Measurements from ENCODE around the gene SEMA5B. TPM values are rescaled to one million over a fixed set of nuclear protein-coding genes. Genes with fewer than 3 reads are reported as not detected.

SEMA5B gene
- total RNA-seq, 2 experiments from 2014 or later: 0.22 TPM; not detected in 1

- ChIA-PET POLR2A (no interaction called here), CTCF (no interaction called here)
- Histone ChIP-seq H3K27ac (ENCODE audit: low read depth in 1 of 2, low read length in 2 of 2) (no peak overlapping the region), H3K36me3 (ENCODE audit: insufficient read depth, low read length) (no peaks in the 10 kb centered on the region), H3K4me1 (ENCODE audit: insufficient read depth, low read length) (peaks cover 12% of the 10 kb centered on the region), H3K4me3 (ENCODE audit: low read length) (no peak overlapping the region), H3K27me3 (ENCODE audit: control insufficient read depth in 1 of 2, insufficient read depth in 2 of 2, low read length in 2 of 2) (peaks cover 49 to 66% of the 10 kb centered on the region in 2 experiments), H3K9me3 (ENCODE audit: control insufficient read depth in 1 of 2, insufficient read depth in 1 of 2, low read length in 2 of 2) (peaks cover 0 to 3% of the 10 kb centered on the region in 2 experiments)
- DNase-seq (no peak), ATAC-seq (ENCODE audit: poor library complexity) (no peak)
- no peak for TF ChIP-seq CTCF (IDR thresholded peaks at IDR 0.05)
- peaks cover 6% of the 10 kb centered on the region for H3K4me1 Mint-ChIP-seq (ENCODE audit: low read depth)
- intact Hi-C loops (cut with DNase I, micrococcal nuclease): loop anchor here in 1 of 2 experiments (10.0 kb wide), 1 partner anchor 223 kb away; no protein-coding TSS in a partner anchor
- H3K9me3 Mint-ChIP-seq: no peaks in the 10 kb centered on the region
- no peaks in the 10 kb centered on the region for H3K36me3 Mint-ChIP-seq (ENCODE audit: low read depth)
- peaks cover 53% of the 10 kb centered on the region for H3K27me3 Mint-ChIP-seq
- no peak overlapping the region for H3K4me3 Mint-ChIP-seq
- no peak overlapping the region for H3K27ac Mint-ChIP-seq
Measured at GRCh38 chr3:123032057-123032456, 4.5 kb upstream of the SEMA5B start.

GRCh38 chr3:123031051-123031450 is 3.5 kb upstream of the SEMA5B start:
- ATAC-seq (ENCODE audit: poor library complexity) (no peak), DNase-seq (no peak)
- peaks cover 52 to 74% of the 10 kb centered on the region in 2 experiments for H3K27me3 ChIP-seq (ENCODE audit: control insufficient read depth in 1 of 2, insufficient read depth in 2 of 2, low read length in 2 of 2)
- Mint-ChIP-seq H3K4me3 (no peak overlapping the region), H3K4me1 (ENCODE audit: low read depth) (peaks cover 8% of the 10 kb centered on the region), H3K27me3 (peaks cover 53% of the 10 kb centered on the region), H3K36me3 (ENCODE audit: low read depth) (no peaks in the 10 kb centered on the region), H3K9me3 (no peaks in the 10 kb centered on the region), H3K27ac (no peak overlapping the region)
- no peak overlapping the region for H3K4me3 ChIP-seq (ENCODE audit: low read length)
- CTCF ChIA-PET: no interaction called here
- TF ChIP-seq CTCF (IDR thresholded peaks at IDR 0.05): no peak
- intact Hi-C loops (cut with DNase I, micrococcal nuclease): loop anchor here in 1 of 2 experiments (10.0 kb wide), 1 partner anchor 224 kb away; no protein-coding TSS in a partner anchor
- H3K4me1 ChIP-seq (ENCODE audit: insufficient read depth, low read length): peaks cover 22% of the 10 kb centered on the region
- H3K27ac ChIP-seq (ENCODE audit: low read depth in 1 of 2, low read length in 2 of 2): no peak overlapping the region
- POLR2A ChIA-PET: no interaction called here
- no peaks in the 10 kb centered on the region for H3K36me3 ChIP-seq (ENCODE audit: insufficient read depth, low read length)
- peaks cover 0 to 9% of the 10 kb centered on the region in 2 experiments for H3K9me3 ChIP-seq (ENCODE audit: control insufficient read depth in 1 of 2, insufficient read depth in 1 of 2, low read length in 2 of 2)

GRCh38 chr3:123028233-123028828 is 768 bp upstream of the SEMA5B start:
- CTCF ChIA-PET: no interaction called here
- peak overlapping the region; percentile 58 for H3K4me3 ChIP-seq (ENCODE audit: low read length)
- DNase-seq: peak in 5 of 14 experiments; percentile 5 to 55 (median 46)
- H3K9me3 Mint-ChIP-seq: no peaks in the 10 kb centered on the region
- peak; percentile 43 for TF ChIP-seq CTCF (IDR thresholded peaks at IDR 0.05)
- no peaks in the 10 kb centered on the region for H3K36me3 Mint-ChIP-seq (ENCODE audit: low read depth)
- no peak overlapping the region for H3K27ac Mint-ChIP-seq
- peaks cover 12% of the 10 kb centered on the region for H3K4me1 Mint-ChIP-seq (ENCODE audit: low read depth)
- H3K4me3 Mint-ChIP-seq: peak overlapping the region; percentile 81
- H3K27me3 Mint-ChIP-seq: peaks cover 60% of the 10 kb centered on the region
- POLR2A ChIA-PET: no interaction called here
- intact Hi-C loops (cut with DNase I, micrococcal nuclease): loop anchor here (2.0 to 10.0 kb wide), 7 partner anchors 274 to 1482 kb away; partner anchors contain the start of genes DTX3L (in 1 of the 2), PARP9 (in 1 of the 2) and POLQ (in 1 of the 2)
- peaks cover 24% of the 10 kb centered on the region for H3K4me1 ChIP-seq (ENCODE audit: insufficient read depth, low read length)
- no peak overlapping the region for H3K27ac ChIP-seq (ENCODE audit: low read depth in 1 of 2, low read length in 2 of 2)
- ATAC-seq (ENCODE audit: poor library complexity): peak; percentile 34
- no peaks in the 10 kb centered on the region for H3K36me3 ChIP-seq (ENCODE audit: insufficient read depth, low read length)
- peaks cover 0 to 12% of the 10 kb centered on the region in 2 experiments for H3K9me3 ChIP-seq (ENCODE audit: control insufficient read depth in 1 of 2, insufficient read depth in 1 of 2, low read length in 2 of 2)
- peaks cover 79 to 89% of the 10 kb centered on the region in 2 experiments for H3K27me3 ChIP-seq (ENCODE audit: control insufficient read depth in 1 of 2, insufficient read depth in 2 of 2, low read length in 2 of 2)
